HEK293 (cell line): ENCODE results near the gene GIPC1.
A peak's percentile ranks its signal among the peaks of the same experiment; 100 is the strongest.

Experiments used
- CTCF ChIP-seq: fragments of 450-650 bp; formaldehyde crosslinking; IDR thresholded peaks from 2 replicates; pipeline ENCODE4 v1.5.1; 2016; ENCODE audit warnings: missing biosample characterization, missing genetic modification characterization
- HOXD13 ChIP-seq: sonication (generic); formaldehyde crosslinking; IDR thresholded peaks from 2 replicates; pipeline ENCODE4 v1.8.0; 2022; ENCODE audit warnings: missing genetic modification reagents, borderline replicate concordance
- RBAK ChIP-seq: fragments of 450-650 bp; formaldehyde crosslinking; IDR thresholded peaks from 2 replicates; pipeline ENCODE4 v1.5.1; 2016; ENCODE audit warnings: missing biosample characterization, missing genetic modification characterization
- SP7 ChIP-seq: fragments of 450-650 bp; formaldehyde crosslinking; IDR thresholded peaks from 2 replicates; pipeline ENCODE4 v1.5.1; 2016; ENCODE audit warnings: missing biosample characterization, missing genetic modification characterization
- TRIM28 ChIP-seq: IDR thresholded peaks from 2 replicates; pipeline ENCODE4 v1.6.1; 2011; ENCODE audit warnings: low read length, control low read depth, borderline replicate concordance
- ZNF274 ChIP-seq, 2 experiments: fragments of 200-500 bp in 1 of 2; fragments of 450-650 bp in 1 of 2; sonication (Bioruptor generic) in 1 of 2; formaldehyde crosslinking in 1 of 2; IDR thresholded peaks; 2 replicates each; pipeline versions ENCODE4 v1.5.1 to v1.6.1; 2014 to 2016; ENCODE audit warnings: borderline replicate concordance in 1 of 2, inconsistent platforms in 1 of 2, low read length in 1 of 2, missing biosample characterization in 1 of 2, missing genetic modification characterization in 1 of 2
- ZNF311 ChIP-seq: fragments of 450-650 bp; formaldehyde crosslinking; IDR thresholded peaks from 2 replicates; pipeline ENCODE4 v1.5.1; 2017; ENCODE audit warnings: missing biosample characterization, missing genetic modification characterization, borderline replicate concordance
- ZNF433 ChIP-seq: fragments of 450-650 bp; formaldehyde crosslinking; IDR thresholded peaks from 2 replicates; pipeline ENCODE4 v1.5.1; 2016; ENCODE audit warnings: missing biosample characterization, missing genetic modification characterization, low read depth
- ZNF639 ChIP-seq: fragments of 450-650 bp; formaldehyde crosslinking; IDR thresholded peaks from 2 replicates; pipeline ENCODE4 v1.5.1; 2016; ENCODE audit warnings: missing biosample characterization, missing genetic modification characterization
- ZNF777 ChIP-seq: fragments of 450-650 bp; formaldehyde crosslinking; IDR thresholded peaks from 2 replicates; pipeline ENCODE4 v1.5.1; 2017; ENCODE audit warnings: missing biosample characterization, missing genetic modification characterization, borderline replicate concordance

GRCh38 chr19:14517840-14518505 lies 22.0 kb upstream of the GIPC1 start, which contains the start of gene DNAJB1:
- TF ChIP-seq CTCF (tag by site-specific recombination): no peak; the same call in 1 of the 2 replicates
- TF ChIP-seq ZNF777 (tag by site-specific recombination): no peak
- no peak for TF ChIP-seq HOXD13 (CRISPR knock-in tag)
- no peak for TF ChIP-seq ZNF433 (tag by site-specific recombination)
- TF ChIP-seq ZNF311 (tag by site-specific recombination): no peak
- no peak for TF ChIP-seq ZNF274 (IDR thresholded peaks at IDR 0.05; ENCODE audit: low read length)
- no peak for TF ChIP-seq ZNF274 (tag by site-specific recombination; IDR thresholded peaks at IDR 0.05; ENCODE audit: borderline replicate concordance)
- no peak for TF ChIP-seq RBAK (tag by site-specific recombination)
- no peak for TF ChIP-seq TRIM28
- TF ChIP-seq SP7 (tag by site-specific recombination): peak; percentile 38
- TF ChIP-seq ZNF639: 0 out of 2 replicates have a peak, but pooled peaks have one; percentile 42
